Measurements from ENCODE around the gene HS6ST2. TPM values are rescaled to one million over a fixed set of nuclear protein-coding genes. Genes with fewer than 3 reads are reported as not detected.

Gene HS6ST2
- total RNA-seq, 2 donors from 2014 or later: not detected

- no peak for TF ChIP-seq CTCF (IDR thresholded peaks at IDR 0.05)
- no peaks in the 10 kb centered on the region for H3K36me3 ChIP-seq
- H3K4me1 ChIP-seq (ENCODE audit: control insufficient read depth in 1 of 2, low read depth in 2 of 2): no peaks in the 10 kb centered on the region
- no peak overlapping the region for H3K27ac ChIP-seq
- no peaks in the 10 kb centered on the region for H3K27me3 ChIP-seq (replicated peaks; ENCODE audit: insufficient read depth)
- no peak overlapping the region for H3K4me3 ChIP-seq
- ATAC-seq (ENCODE audit: insufficient number of reproducible peaks, low FRiP score, low read depth): no peak
- DNase-seq (ENCODE audit: low spot score): no peak
- no peaks in the 10 kb centered on the region for H3K9me3 ChIP-seq
These were observed 292.8 kb downstream of the HS6ST2 start for GRCh38 chrX:132665676-132666075.

- no peaks in the 10 kb centered on the region for H3K9me3 ChIP-seq
- no peak for TF ChIP-seq CTCF (IDR thresholded peaks at IDR 0.05)
- H3K36me3 ChIP-seq: no peaks in the 10 kb centered on the region
- H3K4me3 ChIP-seq: no peak overlapping the region
- H3K27ac ChIP-seq: no peak overlapping the region
- no peaks in the 10 kb centered on the region for H3K27me3 ChIP-seq (replicated peaks; ENCODE audit: insufficient read depth)
- no peaks in the 10 kb centered on the region for H3K4me1 ChIP-seq (ENCODE audit: control insufficient read depth in 1 of 2, low read depth in 2 of 2)
- ATAC-seq (ENCODE audit: insufficient number of reproducible peaks, low FRiP score, low read depth) (no peak), DNase-seq (ENCODE audit: low spot score) (no peak)
These were observed 294.2 kb downstream of the HS6ST2 start for GRCh38 chrX:132664273-132664672.

GRCh38 chrX:132662844-132663243 is 295.6 kb downstream of the HS6ST2 start:
- Histone ChIP-seq H3K4me3 (no peak overlapping the region), H3K27ac (no peak overlapping the region), H3K27me3 (replicated peaks; ENCODE audit: insufficient read depth) (no peaks in the 10 kb centered on the region), H3K9me3 (no peaks in the 10 kb centered on the region), H3K4me1 (ENCODE audit: control insufficient read depth in 1 of 2, low read depth in 2 of 2) (no peaks in the 10 kb centered on the region), H3K36me3 (no peaks in the 10 kb centered on the region)
- TF ChIP-seq CTCF (IDR thresholded peaks at IDR 0.05): no peak
- ATAC-seq (ENCODE audit: insufficient number of reproducible peaks, low FRiP score, low read depth) (no peak), DNase-seq (ENCODE audit: low spot score) (no peak)

- H3K4me3 ChIP-seq: no peak overlapping the region
- no peak for ATAC-seq (ENCODE audit: insufficient number of reproducible peaks, low FRiP score, low read depth)
These were observed 300.6 kb downstream of the HS6ST2 start for GRCh38 chrX:132657876-132658275.

GRCh38 chrX:132652871-132653270 is 305.6 kb downstream of the HS6ST2 start:
- DNase-seq (ENCODE audit: low spot score): no peak
- Histone ChIP-seq H3K27me3 (replicated peaks; ENCODE audit: insufficient read depth) (no peaks in the 10 kb centered on the region), H3K36me3 (no peaks in the 10 kb centered on the region), H3K4me1 (ENCODE audit: control insufficient read depth in 1 of 2, low read depth in 2 of 2) (no peaks in the 10 kb centered on the region), H3K9me3 (no peaks in the 10 kb centered on the region), H3K27ac (no peak overlapping the region), H3K4me3 (no peak overlapping the region)
- ATAC-seq (ENCODE audit: insufficient number of reproducible peaks, low FRiP score, low read depth): no peak
- TF ChIP-seq CTCF (IDR thresholded peaks at IDR 0.05): no peak

More at GRCh38 chrX:132657876-132658275, 300.6 kb downstream of the HS6ST2 start:
- H3K9me3 ChIP-seq: no peaks in the 10 kb centered on the region
- no peak for DNase-seq (ENCODE audit: low spot score)
- no peak for TF ChIP-seq CTCF (IDR thresholded peaks at IDR 0.05)
- no peaks in the 10 kb centered on the region for H3K27me3 ChIP-seq (replicated peaks; ENCODE audit: insufficient read depth)
- no peaks in the 10 kb centered on the region for H3K36me3 ChIP-seq
- no peak overlapping the region for H3K27ac ChIP-seq
- H3K4me1 ChIP-seq (ENCODE audit: control insufficient read depth in 1 of 2, low read depth in 2 of 2): no peaks in the 10 kb centered on the region

All from thoracic aorta (tissue), 2 donors.